HG02973 (cell line): ENCODE data around the gene AGR2.
"Not testable (repeated sequence)": the region's sequence is repeated elsewhere in the genome, so short reads cannot be mapped to it uniquely, and the experiment has no call there.

Source experiments
- ATAC-seq: cut with Tn5 transposase; IDR thresholded peaks from one replicate; pipeline ENCODE4 v1.9.1; 2021; ENCODE audit warnings: moderate library complexity; ENCODE audit not compliant: unreplicated experiment

Gene AGR2

DNA sequence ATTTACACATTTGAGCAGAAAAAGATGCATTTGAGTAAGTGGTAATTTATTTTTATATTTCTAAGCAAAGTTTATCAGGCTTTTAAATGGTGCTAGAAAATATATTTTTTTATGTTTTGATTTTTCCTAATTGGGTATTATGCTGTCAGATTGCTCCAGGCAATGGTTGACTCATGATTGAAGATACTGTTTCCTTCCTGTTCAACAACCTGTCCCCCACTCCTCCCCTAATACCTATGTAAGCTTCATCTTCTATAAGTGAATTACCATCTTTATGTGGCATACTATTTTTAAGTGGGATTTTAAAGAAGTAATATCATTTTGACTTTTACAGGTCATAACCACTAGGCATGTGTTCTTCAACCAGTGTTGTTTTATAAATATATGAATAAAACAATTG, 29.8 kb downstream of the AGR2 start:
- no peak for ATAC-seq

DNA sequence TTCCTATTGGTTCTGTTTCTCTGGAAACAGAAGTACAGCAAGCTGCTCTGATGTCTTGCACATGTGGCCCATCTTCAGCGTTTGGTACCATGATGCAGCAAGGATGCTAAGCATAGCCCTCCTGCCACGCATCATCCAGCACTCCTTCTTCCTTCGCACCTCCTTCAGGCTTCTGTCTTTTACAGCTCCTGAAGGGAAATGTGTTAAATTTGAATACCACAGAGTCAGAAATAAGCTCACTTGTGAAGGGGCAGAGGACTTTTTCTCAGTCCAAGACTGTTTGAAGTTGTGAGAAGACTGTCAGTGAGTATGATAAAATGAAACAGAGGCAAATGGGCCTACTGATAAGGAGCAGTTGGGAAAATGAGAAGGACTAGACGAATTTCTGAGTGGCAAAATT, 30.5 kb downstream of the AGR2 start:
- ATAC-seq: no peak

DNA sequence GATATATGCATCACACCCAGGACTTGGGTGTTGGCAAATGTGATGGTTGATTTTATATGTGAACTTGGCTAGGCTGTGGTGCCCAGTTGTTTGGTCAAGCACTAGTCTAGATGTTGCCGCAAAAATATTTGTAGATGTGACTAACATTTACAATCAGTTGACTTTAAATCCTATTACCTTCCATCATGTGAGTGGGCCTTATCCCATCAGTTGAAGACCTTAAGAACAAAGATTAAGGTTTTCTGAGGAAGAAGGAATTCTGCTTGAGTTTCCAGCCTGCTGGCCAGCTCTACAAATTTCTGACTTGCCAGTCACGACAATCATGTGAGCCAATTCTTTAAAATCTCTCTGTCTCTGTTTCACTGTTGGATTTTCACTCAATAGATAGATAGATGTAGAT, 30.9 kb downstream of the AGR2 start:
- no peak for ATAC-seq

DNA sequence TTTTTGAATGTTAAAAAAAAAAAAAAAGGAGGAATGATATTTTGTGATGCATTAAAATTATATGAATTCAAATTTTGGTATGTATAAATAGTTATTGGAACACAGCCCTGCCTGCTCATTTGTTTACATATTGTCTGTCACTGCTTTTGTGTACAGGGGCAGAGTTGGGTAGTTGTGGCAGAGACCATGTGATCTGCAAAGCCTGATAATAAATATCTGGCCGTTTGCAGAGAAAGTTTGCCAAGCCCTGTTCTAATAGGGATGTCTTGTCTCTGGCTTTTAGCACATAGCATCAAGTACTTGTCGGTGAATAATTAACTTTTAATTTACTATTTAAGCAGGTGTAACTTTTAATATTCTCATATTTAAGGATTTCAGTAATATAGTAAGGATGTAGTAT, 31.5 kb downstream of the AGR2 start:
- no peak for ATAC-seq

DNA sequence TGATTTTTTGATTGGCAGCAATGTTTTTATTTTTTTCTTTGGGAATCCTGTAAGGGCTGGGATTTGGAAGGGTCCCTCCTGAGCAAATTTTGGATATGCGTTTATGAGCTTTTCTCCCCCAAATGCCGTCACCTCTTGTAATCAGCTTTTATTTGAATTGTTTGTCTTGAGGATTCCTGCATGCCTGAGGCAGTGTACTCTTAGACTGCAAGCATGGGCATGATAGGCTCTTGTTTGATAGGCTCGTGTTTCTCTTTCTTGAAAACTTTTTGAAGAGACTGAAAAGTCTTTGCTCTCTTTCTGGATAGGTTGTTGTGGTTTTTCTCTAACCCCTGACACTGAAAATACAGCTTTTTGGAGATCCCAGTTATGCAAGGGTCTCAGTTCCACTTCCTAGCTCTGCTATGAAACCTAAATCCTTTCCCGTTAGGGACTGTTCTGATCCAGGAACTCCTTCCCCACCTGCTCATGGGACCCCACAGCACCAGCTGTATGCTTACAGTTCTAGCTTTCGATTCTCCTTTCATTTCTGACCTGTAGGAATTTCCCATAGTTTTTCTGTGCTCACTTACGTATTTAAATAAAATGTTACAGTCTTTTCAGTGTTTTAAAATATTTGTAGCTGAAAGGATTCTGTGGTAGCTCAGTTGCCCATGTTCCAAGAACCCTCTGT, 34.0 kb downstream of the AGR2 start:
- ATAC-seq: no peak

DNA sequence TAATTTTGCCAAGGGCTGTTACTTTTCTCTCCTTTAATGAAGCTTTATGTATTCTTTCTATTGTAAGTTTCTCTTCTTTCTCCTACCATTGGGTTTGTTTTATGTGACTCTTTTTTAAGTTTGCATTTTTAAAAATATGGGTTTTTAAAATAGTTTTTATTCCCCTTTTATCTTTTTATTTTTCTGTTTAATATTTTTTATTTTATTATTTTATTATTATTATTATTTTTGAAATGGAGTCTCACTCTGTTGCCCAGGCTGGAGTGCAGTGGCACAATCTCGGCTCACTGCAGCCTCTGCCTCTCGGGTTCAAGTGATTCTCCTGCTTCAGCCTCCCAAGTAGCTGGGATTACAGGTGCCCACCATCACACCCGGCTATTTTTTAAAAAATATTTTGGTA, 34.8 kb downstream of the AGR2 start:
- not testable (repeated sequence) for ATAC-seq

DNA sequence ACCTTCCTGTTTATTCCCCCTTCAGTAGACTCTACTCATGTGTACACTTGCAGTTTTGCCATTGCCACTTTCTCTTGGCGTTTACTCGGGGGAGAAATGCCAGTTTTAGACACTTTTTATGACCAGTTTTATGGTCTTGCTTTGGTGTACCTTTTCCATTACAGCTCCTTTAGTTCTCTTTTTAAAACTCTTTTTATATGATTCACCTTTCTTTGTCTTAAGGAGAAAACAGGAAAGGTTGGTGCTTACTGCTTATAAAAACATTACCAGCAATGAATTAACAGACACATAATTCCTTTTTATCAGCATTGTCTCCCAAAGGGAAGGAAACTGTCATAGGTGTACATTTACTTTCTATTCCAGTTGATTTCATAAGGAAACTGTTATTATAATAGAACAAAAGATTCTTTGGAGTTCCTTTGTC, 39.4 kb downstream of the AGR2 start:
- ATAC-seq: no peak

DNA sequence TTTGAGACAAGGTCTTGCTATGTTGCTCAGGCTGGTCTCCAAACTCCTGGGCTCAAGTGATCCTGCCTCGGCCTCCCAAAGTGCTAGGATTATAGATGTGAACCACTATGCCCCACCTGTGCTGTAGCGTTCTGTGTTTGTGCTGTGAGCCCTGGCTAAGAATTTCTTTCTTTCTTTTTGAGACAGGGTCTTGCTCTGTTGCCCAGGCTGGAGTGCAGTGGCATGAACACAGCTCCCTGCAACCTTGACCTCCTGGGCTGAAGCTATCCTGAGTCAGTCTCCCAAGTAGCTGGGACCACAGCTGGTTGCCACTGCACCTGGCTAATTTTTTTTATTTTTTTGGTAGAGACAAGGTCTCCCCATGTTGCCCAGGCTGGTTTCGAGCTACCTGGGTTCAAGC, 39.9 kb downstream of the AGR2 start:
- no peak for ATAC-seq

DNA sequence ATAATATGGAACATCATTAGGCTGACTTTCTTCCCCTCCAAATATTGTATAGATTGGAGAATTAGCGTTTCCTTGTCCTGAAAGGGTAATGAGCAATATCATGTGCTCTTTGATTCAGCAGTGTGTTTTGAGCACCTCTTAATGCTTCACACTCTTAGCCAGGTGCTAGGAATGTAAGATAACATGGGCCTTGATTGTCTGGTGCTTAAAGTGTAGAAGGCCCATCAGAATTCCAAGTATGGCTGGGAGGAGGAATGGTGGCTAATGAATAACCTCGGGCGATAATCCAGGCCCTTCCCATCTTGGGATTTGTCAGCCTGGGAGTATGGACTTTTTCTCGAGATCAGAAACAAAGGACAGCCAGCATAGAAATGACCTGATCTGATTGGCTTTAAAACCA, 42.6 kb downstream of the AGR2 start:
- no peak for ATAC-seq

DNA sequence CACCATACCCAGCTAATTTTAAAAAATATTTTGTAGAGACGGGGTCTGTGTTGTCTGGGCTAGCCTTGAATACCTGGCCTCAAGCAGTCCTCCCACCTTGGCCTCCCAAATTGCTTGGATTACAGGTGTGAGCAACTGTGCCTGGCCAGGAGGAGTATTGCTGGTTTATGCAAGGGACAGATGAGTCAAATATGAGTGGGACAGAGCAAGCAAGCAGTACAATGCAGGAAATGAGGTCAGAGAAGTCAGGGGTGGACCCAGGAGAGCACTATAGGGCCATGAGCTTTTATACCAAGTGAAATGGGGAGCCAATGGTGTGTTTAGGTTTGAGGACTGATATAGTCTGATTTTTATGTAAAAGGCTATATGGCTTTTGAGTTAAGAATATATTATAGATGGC, 45.0 kb downstream of the AGR2 start:
- ATAC-seq: no peak

DNA sequence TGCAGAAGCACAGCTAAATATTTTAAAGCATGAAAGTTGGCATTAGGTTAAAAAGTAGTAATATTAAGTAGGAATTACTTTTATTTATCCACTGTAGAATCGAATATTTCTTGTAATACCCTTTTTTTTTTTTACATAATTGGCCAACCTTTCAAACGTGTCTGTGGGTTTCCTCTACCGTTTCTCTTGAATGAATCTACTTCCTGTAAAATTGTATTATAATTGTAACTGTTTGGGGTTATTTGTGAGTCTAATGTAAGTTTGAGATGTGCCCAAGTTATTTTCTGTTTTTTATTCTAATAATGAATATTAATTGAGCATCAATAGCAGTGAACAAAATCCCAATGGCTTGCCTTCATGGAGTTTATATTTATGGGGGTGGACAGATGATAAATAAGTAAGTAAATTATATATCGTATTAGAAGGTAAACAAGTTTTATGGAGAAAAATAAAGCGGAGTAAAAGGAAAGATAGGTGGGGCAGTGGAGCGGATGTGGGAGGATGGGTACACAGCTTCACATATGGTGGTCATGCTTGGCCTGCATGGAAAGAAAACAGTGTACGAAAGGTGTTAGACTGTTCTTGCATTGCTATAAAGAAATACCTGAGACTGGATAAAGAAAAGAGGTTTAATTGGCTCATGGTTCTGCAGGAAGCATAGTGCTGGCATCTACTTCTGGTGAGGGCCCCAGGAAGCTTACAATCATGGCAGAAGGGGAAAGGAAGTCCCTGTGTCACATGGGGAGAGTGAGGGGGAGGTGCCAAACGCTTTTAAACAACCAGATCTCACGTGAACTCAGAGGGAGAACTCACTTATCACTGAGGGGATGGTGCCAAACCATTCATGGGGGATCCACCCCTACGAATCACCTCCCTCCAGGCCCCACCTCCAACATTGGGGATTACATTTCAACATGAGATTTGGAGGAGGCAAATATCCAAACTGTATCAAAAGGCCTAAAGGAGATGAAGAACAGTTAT, 45.9 kb downstream of the AGR2 start:
- ATAC-seq: no peak

DNA sequence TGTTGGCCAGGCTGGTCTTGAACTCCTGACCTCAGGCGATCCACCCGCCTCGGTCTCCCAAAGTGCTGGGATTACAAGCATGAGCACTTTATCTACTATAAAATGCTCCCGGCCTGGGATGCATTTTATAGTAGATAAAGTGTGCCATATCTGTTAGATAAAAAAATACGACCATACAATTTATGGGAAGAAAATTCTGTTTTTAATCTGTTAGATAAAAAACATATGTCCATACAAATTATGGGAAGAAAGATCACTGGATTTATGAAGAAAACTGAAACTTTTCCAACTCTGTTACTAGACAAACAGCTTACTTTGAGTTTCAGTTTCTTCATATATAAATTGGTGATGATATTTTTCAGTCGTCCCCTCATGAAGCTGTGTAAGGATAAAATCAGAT, 46.8 kb downstream of the AGR2 start:
- ATAC-seq: no peak

DNA sequence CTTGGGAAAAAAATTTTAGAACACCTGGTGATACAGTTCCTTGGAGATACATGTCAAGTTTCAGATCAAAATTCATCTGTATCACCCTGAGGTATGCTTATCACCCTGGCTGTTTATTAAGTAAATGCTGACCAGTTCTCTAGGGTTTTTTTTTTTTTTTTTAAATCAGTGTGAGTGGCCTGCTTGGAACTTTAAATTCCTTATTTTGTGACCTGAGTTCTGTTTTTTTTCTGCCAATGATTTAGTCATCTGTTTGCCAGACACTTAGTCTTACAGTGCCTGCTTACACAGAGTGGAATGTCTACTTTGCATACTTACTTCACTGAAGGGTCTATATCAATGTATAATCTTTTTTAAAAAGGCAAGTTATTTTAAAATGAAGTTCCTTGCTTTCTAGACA, 49.4 kb downstream of the AGR2 start:
- no peak for ATAC-seq

DNA sequence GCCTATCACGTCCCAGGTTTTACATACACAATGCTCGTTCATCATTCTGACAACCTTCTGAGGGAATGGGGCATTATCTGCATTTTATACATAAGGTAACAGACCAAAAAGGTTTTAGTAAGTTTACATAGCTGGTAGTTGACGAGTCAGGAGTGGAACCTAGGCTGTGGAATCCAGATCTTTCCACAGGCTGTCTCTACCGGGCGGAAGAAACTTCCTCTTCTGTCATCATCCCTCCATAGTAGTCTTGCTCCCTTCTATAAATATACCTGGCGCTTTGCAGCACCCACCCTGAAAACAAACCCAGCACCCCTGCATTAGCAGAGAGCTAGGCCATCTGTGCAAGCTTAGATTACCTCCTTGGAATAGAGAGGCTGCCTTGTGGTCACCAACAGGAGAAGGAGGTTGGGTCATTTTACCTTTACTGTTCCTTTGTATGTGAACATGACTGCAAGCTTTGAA, 49.9 kb downstream of the AGR2 start:
- no peak for ATAC-seq

DNA sequence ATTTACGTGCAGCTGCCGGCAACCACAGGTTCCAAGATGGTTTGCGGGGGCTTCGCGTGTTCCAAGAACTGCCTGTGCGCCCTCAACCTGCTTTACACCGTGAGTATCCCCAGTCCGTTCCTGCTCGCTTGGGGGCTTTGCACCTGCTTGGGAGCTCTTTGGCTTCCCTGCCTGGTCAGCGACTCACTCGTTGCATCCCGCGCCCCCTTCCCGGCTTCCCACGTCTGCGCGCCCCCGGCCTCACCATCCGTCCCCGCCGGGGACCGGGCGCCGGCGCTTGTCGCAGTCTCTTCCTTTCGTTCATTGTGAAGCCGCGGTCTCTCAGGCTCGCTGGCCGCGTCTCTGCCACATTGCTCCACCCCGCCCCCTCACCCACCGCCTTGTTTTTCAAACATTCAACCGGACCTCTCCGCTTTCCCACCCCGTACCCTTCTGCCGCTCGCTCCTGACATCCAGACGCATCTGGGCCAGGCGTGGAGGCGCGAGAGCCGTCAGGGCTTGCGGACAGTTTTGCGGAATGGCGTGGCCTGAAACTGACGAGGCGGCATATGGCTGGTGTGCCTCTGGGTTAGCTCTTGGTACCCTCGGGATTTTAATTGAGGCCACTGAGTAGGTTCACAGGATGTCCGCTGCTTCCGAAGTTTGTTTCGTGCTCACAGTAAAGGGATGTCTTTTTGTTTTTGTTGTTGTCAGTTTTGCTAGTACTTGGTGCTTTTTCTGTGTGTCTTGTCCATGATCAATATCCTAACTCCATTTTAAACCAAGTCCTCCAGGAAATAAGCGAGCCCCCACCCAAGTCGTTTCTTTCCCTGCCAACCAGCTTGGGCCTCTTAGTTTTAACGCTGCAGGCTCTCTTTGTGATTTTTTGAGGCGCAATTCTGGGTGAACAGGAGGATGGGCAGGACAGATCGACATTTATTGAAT, 50.6 kb downstream of the AGR2 start:
- no peak for ATAC-seq

DNA sequence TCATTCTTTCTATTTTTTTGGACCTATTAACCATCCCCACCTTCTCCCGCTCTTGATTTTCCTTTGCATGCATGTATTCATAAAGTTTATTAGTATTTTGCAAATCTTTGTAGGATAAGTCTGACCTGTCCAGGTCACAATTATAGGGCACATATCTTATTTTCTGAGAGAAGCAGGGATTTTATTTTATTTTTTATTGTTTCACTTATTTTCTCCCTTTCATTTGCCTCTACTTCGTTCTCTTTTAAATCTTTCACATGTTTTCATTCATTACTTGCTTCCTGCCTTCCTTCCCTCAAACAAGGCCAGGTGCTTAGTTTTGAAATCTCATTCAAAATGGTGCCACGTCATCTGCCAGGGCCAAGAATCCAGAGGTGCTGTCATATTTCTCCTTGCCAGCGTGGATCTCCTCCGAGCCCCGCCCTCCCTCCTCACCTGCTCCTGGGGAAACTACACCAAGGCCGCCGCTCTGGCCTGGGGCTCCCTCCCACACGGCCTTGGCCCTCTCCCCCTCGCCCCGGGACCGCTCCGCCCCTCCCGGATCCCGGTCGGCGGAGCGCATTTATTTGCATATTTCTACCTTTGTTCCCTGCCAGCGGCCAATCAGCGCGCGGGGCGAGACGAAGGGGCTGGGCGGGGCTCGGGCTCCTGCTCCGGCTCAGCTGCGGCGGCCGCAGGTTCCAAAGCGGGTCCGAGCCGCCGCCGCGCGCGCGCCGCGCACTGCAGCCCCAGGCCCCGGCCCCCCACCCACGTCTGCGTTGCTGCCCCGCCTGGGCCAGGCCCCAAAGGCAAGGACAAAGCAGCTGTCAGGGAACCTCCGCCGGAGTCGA, 51.5 kb downstream of the AGR2 start, which contains the start of gene TSPAN13:
TSPAN13 (plus strand) TSS at position 654 of the 830 bp plus-strand sequence. CDS start 213 bp downstream, outside the sequence.
- ATAC-seq: no peak

DNA sequence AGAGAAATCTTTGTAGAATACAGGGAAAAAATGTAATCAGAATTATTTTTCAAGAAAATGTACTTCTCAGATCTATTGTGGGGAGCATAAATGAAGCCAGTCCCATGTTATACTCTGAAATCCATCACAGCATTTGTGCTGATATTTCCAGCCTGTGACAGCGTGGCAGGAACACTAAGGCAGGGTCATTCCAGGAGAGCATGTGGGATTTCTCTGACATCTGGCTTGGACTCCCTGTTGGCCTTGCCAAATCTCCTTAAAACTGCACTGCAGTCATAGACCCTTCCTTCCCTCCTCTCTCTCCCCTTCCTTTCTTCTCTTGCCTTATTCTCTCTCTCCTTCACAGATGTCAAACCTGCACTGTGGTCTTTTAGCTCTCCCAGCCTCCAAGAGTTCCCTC, 57.7 kb downstream of the AGR2 start:
- no peak for ATAC-seq

DNA sequence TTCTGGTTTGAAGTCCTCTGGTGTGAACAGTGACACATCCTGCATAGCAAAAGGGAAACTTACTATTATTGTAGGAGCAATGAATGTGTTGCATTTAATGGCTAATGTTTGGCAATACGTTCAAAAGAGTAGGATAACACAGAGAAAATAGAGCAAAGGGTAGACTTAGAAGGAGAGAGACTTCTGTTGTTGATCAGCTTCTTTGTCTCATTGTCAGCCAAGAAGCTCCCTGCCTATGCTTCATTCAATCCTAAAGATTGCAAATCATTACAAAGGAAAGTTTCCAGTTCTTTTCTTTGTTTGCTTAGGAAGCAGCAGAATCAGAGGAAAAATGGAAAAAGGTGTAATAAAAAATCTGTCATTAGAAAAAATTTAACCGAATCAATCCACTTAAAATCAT, 59.2 kb downstream of the AGR2 start:
- ATAC-seq: no peak

DNA sequence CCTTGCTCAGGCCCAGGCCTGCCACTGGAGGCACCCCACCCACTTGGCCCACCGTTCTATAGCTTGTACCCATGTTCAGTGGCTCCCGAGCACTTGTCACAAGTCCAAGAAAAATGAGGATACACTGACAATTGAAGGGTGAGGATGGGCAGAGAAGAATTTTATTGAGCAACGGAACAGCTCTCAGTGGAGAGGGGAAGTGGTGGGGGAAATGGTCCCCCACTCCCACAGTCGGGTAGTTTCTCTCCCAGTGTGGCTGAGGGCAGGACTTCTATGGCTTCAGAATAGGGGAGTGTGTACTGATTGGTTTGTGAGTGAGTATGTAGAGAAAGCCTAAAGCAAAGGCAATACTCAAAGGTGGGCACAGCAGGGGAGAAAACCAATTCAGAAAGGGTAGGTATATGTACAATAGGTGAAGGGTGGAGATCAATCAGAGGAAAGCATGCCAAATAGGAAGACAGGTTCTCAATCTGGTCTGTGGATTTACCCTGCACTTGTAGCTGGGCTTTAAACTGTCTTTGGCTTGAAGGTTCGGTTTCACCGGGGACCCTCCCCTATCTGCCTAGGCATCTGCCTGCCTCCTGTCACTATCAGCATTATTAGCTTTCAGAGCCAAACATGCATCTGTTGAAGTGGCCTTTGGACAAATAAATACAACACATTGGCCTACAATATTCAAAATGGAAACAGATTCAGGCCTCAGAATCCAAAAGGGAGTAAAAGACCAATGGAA, 60.1 kb downstream of the AGR2 start:
- no peak for ATAC-seq
